ENCODE measurements around the gene ISM1.

DNA sequence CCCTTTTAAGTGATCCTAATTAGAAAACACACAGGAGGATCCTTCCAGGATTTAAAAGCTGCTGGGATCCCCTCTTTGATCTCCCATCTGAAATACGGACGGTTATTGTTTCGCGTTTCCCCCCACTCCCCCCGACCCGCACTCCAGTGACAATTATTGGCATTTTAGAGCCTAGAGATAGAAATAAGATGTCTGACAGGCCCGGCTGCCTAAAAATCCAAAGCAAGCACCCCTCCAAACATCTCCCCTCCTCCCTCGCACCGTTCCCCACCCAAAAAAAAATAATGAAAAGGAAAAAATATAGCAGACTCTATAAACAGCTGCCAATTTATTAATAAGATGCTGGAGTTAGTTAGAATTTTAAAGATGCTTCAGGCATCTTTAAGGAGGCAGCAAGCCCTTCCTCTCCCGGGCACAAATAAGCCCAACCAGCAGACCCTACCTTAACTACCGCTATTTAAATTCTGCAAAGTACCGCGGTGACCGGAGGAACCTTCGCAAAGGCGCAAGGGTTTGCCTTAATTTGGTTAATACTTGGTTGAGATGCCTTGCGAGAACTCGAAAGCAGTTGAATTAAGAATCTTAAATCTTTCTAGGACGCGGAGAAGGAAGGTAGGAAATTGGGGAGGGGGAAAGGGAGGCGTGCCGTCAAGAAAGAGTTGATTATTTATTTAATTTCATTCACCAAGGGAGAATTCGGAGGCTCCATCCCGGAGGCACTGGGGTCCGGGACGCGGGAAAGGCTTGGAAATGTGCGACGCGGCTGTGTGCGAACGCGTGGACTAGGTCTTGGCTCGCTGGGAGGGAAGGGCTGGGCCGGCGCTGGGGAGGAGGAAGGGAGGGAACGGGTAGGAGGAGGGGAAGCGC lies 1.5 kb upstream of the ISM1 start:
- TF ChIP-seq, protein P1, sequence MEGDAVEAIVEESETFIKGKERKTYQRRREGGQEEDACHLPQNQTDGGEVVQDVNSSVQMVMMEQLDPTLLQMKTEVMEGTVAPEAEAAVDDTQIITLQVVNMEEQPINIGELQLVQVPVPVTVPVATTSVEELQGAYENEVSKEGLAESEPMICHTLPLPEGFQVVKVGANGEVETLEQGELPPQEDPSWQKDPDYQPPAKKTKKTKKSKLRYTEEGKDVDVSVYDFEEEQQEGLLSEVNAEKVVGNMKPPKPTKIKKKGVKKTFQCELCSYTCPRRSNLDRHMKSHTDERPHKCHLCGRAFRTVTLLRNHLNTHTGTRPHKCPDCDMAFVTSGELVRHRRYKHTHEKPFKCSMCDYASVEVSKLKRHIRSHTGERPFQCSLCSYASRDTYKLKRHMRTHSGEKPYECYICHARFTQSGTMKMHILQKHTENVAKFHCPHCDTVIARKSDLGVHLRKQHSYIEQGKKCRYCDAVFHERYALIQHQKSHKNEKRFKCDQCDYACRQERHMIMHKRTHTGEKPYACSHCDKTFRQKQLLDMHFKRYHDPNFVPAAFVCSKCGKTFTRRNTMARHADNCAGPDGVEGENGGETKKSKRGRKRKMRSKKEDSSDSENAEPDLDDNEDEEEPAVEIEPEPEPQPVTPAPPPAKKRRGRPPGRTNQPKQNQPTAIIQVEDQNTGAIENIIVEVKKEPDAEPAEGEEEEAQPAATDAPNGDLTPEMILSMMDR (IDR thresholded peaks at IDR 0.05; ENCODE audit: borderline replicate concordance, extremely low read depth, low read length, poor library complexity, severe bottlenecking): no peak
- no peak for TF ChIP-seq EZH2 (IDR thresholded peaks at IDR 0.05; ENCODE audit: borderline replicate concordance, low read depth, low read length, severe bottlenecking)
